ENCODE results near the gene PGAP3. TPM values are rescaled to one million over a fixed set of nuclear protein-coding genes. Genes with fewer than 3 reads are reported as not detected.

Gene PGAP3
- total RNA-seq, 1 experiment from 2014 or later = 29.0 TPM

DNA sequence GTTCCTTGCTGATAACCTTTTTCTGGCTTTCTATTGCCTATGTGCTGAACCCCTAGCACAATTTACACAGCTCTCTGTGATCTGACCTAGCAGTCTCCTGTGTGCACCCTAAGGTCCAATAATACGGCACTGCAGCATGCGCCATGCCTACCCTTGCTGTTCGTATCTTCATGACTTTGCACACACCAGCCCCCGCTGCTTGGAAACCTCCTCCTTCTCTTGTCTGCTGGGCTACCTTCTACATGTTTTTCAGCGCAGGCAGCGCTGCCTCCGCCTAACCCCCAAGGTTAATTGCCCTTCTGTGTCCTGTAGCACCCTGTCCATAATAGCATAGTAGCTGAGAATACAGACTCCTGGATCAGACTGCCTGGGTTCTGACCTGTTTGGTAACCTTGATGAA, 49.5 kb downstream of the PGAP3 start:
- H2AFZ ChIP-seq (ENCODE audit: low read length) = no peak overlapping the region
- no peak for DNase-seq
- WGBS (ENCODE audit: extremely low coverage, insufficient read length, low lambda C conversion rate) = no CpG with 5 or more reads among the region's 7 CpGs
- peaks cover 9% of the 10 kb centered on the region; the same call in 1 of the 2 replicates for H3K4me1 ChIP-seq (ENCODE audit: insufficient read depth, low read length)
- Mint-ChIP-seq H3K4me3 (peak overlapping the region; percentile 91 to 96), H3K9me3 (no peaks in the 10 kb centered on the region), H3K4me1 (peaks cover 59 to 61% of the 10 kb centered on the region in 2 experiments), H3K27ac (no peak overlapping the region), H3K36me3 (ENCODE audit: insufficient read depth in 1 of 3, low read depth in 3 of 3) (peaks cover 0 to 3% (median 0%) of the 10 kb centered on the region in 3 experiments; a peak in 3 of 7 replicates), H3K27me3 (ENCODE audit: low read depth) (no peaks in the 10 kb centered on the region)
- TF ChIP-seq, protein P1, sequence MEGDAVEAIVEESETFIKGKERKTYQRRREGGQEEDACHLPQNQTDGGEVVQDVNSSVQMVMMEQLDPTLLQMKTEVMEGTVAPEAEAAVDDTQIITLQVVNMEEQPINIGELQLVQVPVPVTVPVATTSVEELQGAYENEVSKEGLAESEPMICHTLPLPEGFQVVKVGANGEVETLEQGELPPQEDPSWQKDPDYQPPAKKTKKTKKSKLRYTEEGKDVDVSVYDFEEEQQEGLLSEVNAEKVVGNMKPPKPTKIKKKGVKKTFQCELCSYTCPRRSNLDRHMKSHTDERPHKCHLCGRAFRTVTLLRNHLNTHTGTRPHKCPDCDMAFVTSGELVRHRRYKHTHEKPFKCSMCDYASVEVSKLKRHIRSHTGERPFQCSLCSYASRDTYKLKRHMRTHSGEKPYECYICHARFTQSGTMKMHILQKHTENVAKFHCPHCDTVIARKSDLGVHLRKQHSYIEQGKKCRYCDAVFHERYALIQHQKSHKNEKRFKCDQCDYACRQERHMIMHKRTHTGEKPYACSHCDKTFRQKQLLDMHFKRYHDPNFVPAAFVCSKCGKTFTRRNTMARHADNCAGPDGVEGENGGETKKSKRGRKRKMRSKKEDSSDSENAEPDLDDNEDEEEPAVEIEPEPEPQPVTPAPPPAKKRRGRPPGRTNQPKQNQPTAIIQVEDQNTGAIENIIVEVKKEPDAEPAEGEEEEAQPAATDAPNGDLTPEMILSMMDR (conservative IDR thresholded peaks at IDR 0.05) = no peak
- H2BK15ac ChIP-seq (ENCODE audit: low read depth, low read length) = no peak overlapping the region
- H4K5ac ChIP-seq (ENCODE audit: insufficient read length, low read depth, low read length) = no peak overlapping the region
- no peak overlapping the region for H3K27ac ChIP-seq (ENCODE audit: insufficient read length, low read depth, low read length)
- H4K8ac ChIP-seq (replicated peaks; ENCODE audit: insufficient read length, low read depth, low read length) = no peak overlapping the region
- H3K23me2 ChIP-seq (ENCODE audit: insufficient read length, low read depth, low read length, poor library complexity, severe bottlenecking) = peaks cover 8% of the 10 kb centered on the region
- H3K56ac ChIP-seq (ENCODE audit: insufficient read length, low read depth, low read length) = no peak overlapping the region
- no peak overlapping the region for H2BK12ac ChIP-seq (ENCODE audit: insufficient read length, low read depth, low read length)
- H3K79me2 ChIP-seq (ENCODE audit: insufficient read depth, low read length) = no peaks in the 10 kb centered on the region; the same call in 1 of the 2 replicates
- no peak overlapping the region for H3K4ac ChIP-seq (ENCODE audit: low read depth, low read length)
- H3K4me2 ChIP-seq (ENCODE audit: insufficient read depth, insufficient read length, low read length) = peak overlapping the region; percentile 99
- H3K14ac ChIP-seq (ENCODE audit: insufficient read depth, low read length) = no peak overlapping the region
- H3K9ac ChIP-seq (ENCODE audit: extremely low read depth, insufficient read length, low read length) = no peak overlapping the region
- no peaks in the 10 kb centered on the region for H3K9me3 ChIP-seq (ENCODE audit: control insufficient read depth, low read depth, low read length)
- no peak overlapping the region for H3T11ph ChIP-seq (ENCODE audit: low read length)
- H4K91ac ChIP-seq (ENCODE audit: insufficient read length, low read depth, low read length) = no peak overlapping the region
- no peak overlapping the region for H3K18ac ChIP-seq (ENCODE audit: insufficient read length, low read depth, low read length)
- H2BK120ac ChIP-seq (ENCODE audit: low read depth, low read length, poor library complexity, severe bottlenecking) = no peak overlapping the region
- H2BK20ac ChIP-seq (ENCODE audit: low read depth, low read length, poor library complexity, severe bottlenecking) = no peak overlapping the region
- H4K20me1 ChIP-seq (ENCODE audit: control insufficient read depth, insufficient read depth, insufficient read length) = no peaks in the 10 kb centered on the region
- no peak overlapping the region for H2BK5ac ChIP-seq (ENCODE audit: insufficient read length, low read length)
- H3K23ac ChIP-seq (ENCODE audit: insufficient read length, low read depth, low read length) = no peak overlapping the region
- H3K79me1 ChIP-seq (ENCODE audit: insufficient read depth, low read depth, low read length, poor library complexity, severe bottlenecking) = no peaks in the 10 kb centered on the region
- no peaks in the 10 kb centered on the region for H3K27me3 ChIP-seq (ENCODE audit: insufficient read depth, low read length)
- no peak overlapping the region for H2AK5ac ChIP-seq (ENCODE audit: insufficient read length, low read length)
